Measurements from ENCODE around the gene FOSB.
"Not testable (repeated sequence)": the region's sequence is repeated elsewhere in the genome, so short reads cannot be mapped to it uniquely, and the experiment has no call there.

Gene FOSB

DNA sequence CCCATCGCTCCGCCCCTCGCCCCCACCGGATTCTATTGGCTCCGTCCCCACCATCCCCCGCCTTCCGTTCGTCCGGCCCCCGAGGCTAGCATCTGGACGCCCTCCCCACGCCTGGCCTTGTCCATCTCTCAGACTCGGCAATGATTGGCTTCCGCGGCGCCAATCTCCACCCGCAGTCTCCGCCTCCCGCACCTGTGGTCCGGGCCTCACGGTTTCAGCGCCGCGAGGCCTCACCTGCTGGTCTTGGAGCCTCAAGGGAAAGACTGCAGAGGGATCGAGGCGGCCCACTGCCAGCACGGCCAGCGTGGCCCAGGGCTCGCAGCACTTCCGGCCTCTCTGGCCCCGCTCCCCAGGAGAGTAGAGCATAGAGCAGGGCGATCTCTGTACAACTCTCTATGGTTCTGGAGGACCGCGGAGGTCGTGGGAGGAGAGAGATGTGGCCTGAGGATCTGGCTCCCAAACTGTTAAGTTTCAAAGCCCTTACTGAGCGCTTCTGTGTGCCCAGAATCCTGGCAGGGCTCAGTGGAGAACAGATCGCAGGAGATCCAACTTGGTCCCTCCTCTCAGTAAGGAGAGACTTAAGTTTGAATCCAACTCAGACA, 44.1 kb upstream of the FOSB start, which contains the start of gene ERCC1:
TSS of gene ERCC1 (minus strand) at position 329 of the 602 bp plus-strand sequence. CDS start 543 bp downstream, outside the sequence.
- H3K4me3 ChIP-seq (IDR thresholded peaks at IDR 0.05; ENCODE audit: insufficient read depth, low read depth, low read length), result no peak within 1 kb of the TSS
- H3K36me3 ChIP-seq (ENCODE audit: insufficient read depth), result no peaks in the 10 kb centered on the region
- peaks cover 5% of the 10 kb centered on the region; the same call in 1 of the 2 replicates for H3K79me2 ChIP-seq (ENCODE audit: insufficient read depth, low read depth)
- H3K4me2 ChIP-seq, result peak within 1 kb of the TSS; percentile 96
- no peak for TF ChIP-seq CTCF (conservative IDR thresholded peaks at IDR 0.05; ENCODE audit: low read depth, low read length)
- H3K27me3 ChIP-seq (ENCODE audit: insufficient read depth, low read depth), result peaks cover 3% of the 10 kb centered on the region; the same call in 1 of the 2 replicates
- peak within 1 kb of the TSS; percentile 86 for H3K27ac ChIP-seq
- H2AFZ ChIP-seq (ENCODE audit: low read depth), result peak within 1 kb of the TSS; percentile 70
- H3K9ac ChIP-seq, result peak within 1 kb of the TSS; percentile 67
- H4K20me1 ChIP-seq (ENCODE audit: insufficient read depth), result no peaks in the 10 kb centered on the region
- peaks cover 74% of the 10 kb centered on the region for H3K4me1 ChIP-seq (ENCODE audit: low read depth, poor library complexity, severe bottlenecking)

DNA sequence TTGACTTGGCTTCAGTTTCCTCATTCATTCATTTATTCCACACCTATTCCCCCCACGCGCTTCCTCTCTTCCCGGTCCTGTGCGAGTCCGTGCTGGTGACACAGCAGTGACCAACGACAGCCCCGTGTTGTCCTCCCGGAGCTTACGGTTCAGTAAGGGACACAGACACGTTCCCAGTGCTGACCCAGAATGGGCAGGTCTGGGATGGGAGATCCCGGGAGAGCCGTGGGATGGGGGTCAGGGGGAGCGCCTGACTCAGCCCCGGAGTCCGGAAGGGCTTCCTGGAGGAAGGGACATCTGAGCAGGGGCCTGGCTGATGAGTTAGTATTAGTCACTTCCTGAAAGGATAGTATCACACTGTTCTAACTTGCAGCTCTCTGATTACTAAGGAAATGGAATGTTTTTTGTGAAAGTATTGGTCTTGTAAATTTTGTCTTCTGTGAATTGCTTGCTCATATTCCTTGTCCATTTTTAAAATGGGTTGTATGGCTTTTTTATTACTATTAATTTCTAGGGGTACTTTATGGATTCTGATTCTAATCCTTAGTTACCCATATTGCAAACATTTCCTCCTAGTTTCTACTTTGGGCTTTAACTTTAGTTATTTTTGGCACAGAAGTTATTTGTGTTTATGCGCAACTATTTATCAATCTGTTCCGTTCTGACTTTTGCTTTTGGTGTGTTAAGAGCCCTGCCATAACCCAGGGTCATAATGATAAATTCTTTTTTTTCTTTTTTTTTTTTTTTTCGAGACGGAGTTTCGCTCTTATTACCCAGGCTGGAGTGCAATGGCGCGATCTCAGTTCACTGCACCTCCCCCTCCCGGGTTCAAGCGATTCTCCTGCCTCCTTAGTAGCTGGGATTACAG, 43.4 kb upstream of the FOSB start:
- Histone ChIP-seq H3K27me3 (ENCODE audit: insufficient read depth, low read depth) (peaks cover 3% of the 10 kb centered on the region; the same call in 1 of the 2 replicates), H2AFZ (ENCODE audit: low read depth) (peak overlapping the region; percentile 70), H3K4me1 (ENCODE audit: low read depth, poor library complexity, severe bottlenecking) (peaks cover 67% of the 10 kb centered on the region), H3K4me3 (IDR thresholded peaks at IDR 0.05; ENCODE audit: insufficient read depth, low read depth, low read length) (no peak overlapping the region), H3K4me2 (peak overlapping the region; percentile 96), H3K27ac (peak overlapping the region; percentile 86), H3K79me2 (ENCODE audit: insufficient read depth, low read depth) (peaks cover 5% of the 10 kb centered on the region; the same call in 1 of the 2 replicates), H4K20me1 (ENCODE audit: insufficient read depth) (no peaks in the 10 kb centered on the region), H3K9ac (peak overlapping the region; percentile 67), H3K36me3 (ENCODE audit: insufficient read depth) (no peaks in the 10 kb centered on the region)
- TF ChIP-seq CTCF (conservative IDR thresholded peaks at IDR 0.05; ENCODE audit: low read depth, low read length), result 0 out of 2 replicates have a peak, but pooled peaks have one; percentile 4

DNA sequence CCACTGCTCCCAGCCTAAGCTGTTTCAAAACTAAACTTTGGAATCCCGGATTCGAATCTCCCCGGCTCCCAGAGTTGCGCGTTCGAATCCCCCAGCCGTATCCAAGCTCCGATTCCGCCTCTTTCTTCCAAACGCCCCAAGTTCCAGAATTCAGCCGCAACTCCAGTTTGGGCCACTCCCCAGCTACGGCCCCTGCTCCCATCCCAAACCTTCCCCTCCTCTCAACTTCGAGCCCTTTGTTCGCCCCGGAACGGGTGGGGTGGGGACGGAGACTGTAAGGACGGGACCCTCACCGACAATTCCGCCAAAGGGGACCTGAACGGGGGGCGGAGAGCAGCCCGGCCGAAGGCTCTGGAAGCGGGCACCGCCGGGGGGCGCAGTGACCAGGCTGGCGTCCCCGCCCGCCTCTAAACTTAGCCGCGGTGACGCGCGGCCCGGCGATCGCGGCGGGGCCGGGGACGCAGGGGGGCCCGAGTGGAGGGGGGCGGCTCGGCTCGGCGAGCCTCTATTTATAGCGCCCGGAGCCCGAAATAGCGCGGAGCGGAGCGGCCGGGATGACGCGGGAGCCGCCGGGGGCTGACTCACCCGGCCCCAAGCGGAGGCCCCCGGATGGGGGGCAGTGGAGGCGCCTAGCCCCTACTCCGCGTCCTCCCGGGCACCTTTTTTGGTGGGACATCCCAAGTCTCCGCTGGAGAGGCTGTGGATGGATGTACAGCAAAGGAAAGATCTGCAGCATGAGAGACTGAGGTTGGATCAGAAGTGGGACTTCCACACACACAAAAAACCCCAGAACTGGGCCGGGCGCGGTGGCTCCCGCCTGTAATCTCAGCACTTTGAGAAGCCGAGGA, 39.2 kb upstream of the FOSB start:
- no peaks in the 10 kb centered on the region for H3K36me3 ChIP-seq (ENCODE audit: insufficient read depth)
- H3K4me3 ChIP-seq (IDR thresholded peaks at IDR 0.05; ENCODE audit: insufficient read depth, low read depth, low read length), result no peak overlapping the region
- peaks cover 3% of the 10 kb centered on the region; the same call in 1 of the 2 replicates for H3K27me3 ChIP-seq (ENCODE audit: insufficient read depth, low read depth)
- peak overlapping the region; percentile 53; the same call in 1 of the 2 replicates for H2AFZ ChIP-seq (ENCODE audit: low read depth)
- H3K4me1 ChIP-seq (ENCODE audit: low read depth, poor library complexity, severe bottlenecking), result peaks cover 42% of the 10 kb centered on the region
- H3K79me2 ChIP-seq (ENCODE audit: insufficient read depth, low read depth), result no peaks in the 10 kb centered on the region
- peak; percentile 42; the same call in 1 of the 2 replicates for TF ChIP-seq CTCF (conservative IDR thresholded peaks at IDR 0.05; ENCODE audit: low read depth, low read length)
- no peak overlapping the region; the same call in 1 of the 2 replicates for H3K9ac ChIP-seq
- H4K20me1 ChIP-seq (ENCODE audit: insufficient read depth), result no peaks in the 10 kb centered on the region
- no peak overlapping the region for H3K27ac ChIP-seq
- peak overlapping the region; percentile 87 for H3K4me2 ChIP-seq

DNA sequence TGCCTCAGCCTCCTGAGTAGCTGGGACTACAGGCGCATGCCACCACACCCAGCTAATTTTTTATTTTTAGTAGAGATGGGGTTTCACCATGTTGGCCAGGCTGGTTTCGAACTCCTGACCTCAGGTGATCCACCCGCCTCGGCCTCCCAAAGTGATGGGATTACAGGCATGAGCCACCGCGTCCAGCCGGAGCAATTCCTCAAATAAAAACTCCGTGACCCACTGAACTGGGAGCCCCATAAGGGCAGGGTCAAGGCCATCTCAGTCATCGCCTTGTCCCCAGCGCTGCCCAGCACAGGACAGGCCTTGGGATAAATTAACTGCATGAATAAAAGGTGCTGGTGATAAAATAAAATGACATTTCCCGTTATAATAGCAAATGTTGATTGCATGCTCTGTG, 37.9 kb upstream of the FOSB start:
- H3K4me1 ChIP-seq (ENCODE audit: low read depth, poor library complexity, severe bottlenecking), result peaks cover 38% of the 10 kb centered on the region
- H3K9ac ChIP-seq; H3K79me2 ChIP-seq (ENCODE audit: insufficient read depth, low read depth); H3K4me3 ChIP-seq (IDR thresholded peaks at IDR 0.05; ENCODE audit: insufficient read depth, low read depth, low read length); H3K4me2 ChIP-seq; H4K20me1 ChIP-seq (ENCODE audit: insufficient read depth); H3K27me3 ChIP-seq (ENCODE audit: insufficient read depth, low read depth); H3K27ac ChIP-seq; H2AFZ ChIP-seq (ENCODE audit: low read depth); H3K36me3 ChIP-seq (ENCODE audit: insufficient read depth): not testable (repeated sequence)

- peaks cover 30% of the 10 kb centered on the region for H3K4me1 ChIP-seq (ENCODE audit: low read depth, poor library complexity, severe bottlenecking)
- H3K27ac ChIP-seq; H3K4me2 ChIP-seq; H3K79me2 ChIP-seq (ENCODE audit: insufficient read depth, low read depth); H3K36me3 ChIP-seq (ENCODE audit: insufficient read depth); H4K20me1 ChIP-seq (ENCODE audit: insufficient read depth); H3K27me3 ChIP-seq (ENCODE audit: insufficient read depth, low read depth); H3K4me3 ChIP-seq (IDR thresholded peaks at IDR 0.05; ENCODE audit: insufficient read depth, low read depth, low read length); H3K9ac ChIP-seq; H2AFZ ChIP-seq (ENCODE audit: low read depth): not testable (repeated sequence)
Observed at GRCh38 chr19:45431008-45431407, 36.8 kb upstream of the FOSB start.

- not testable (repeated sequence) for H4K20me1 ChIP-seq (ENCODE audit: insufficient read depth); H3K4me2 ChIP-seq; H3K27me3 ChIP-seq (ENCODE audit: insufficient read depth, low read depth); H3K4me3 ChIP-seq (IDR thresholded peaks at IDR 0.05; ENCODE audit: insufficient read depth, low read depth, low read length); H3K79me2 ChIP-seq (ENCODE audit: insufficient read depth, low read depth); H3K27ac ChIP-seq; H2AFZ ChIP-seq (ENCODE audit: low read depth); H3K36me3 ChIP-seq (ENCODE audit: insufficient read depth); H3K9ac ChIP-seq
- peaks cover 27% of the 10 kb centered on the region for H3K4me1 ChIP-seq (ENCODE audit: low read depth, poor library complexity, severe bottlenecking)
Observed at GRCh38 chr19:45432543-45432942, 35.3 kb upstream of the FOSB start.
